ENCODE data around the gene OR7C2.

GRCh38 chr19:14985133-14985532 is 43.8 kb downstream of the OR7C2 start:
- TF ChIP-seq MYC (IDR thresholded peaks at IDR 0.05; ENCODE audit: borderline replicate concordance, low read length) (no peak), RCOR1 (IDR thresholded peaks at IDR 0.05; ENCODE audit: low read depth, low read length) (no peak), CTCF (IDR thresholded peaks at IDR 0.05) (no peak), FOSL2 (IDR thresholded peaks at IDR 0.05) (no peak), FOSL2 (CRISPR knock-in tag; IDR thresholded peaks at IDR 0.05) (no peak), RAD21 (conservative IDR thresholded peaks at IDR 0.05 in 1 of 2, IDR thresholded peaks at IDR 0.05 in 1 of 2) (no peak), HMGXB4 (CRISPR knock-in tag; IDR thresholded peaks at IDR 0.05; ENCODE audit: borderline replicate concordance) (no peak)
